A673 (cell line): ENCODE measurements around the gene NR6A1. TPM values are rescaled to one million over a fixed set of nuclear protein-coding genes. Genes with fewer than 3 reads are reported as not detected.

ENCODE experiments used
- BruUV-seq: library from RNA; stranded (reverse); fragments of 400-500 nt; replicated peaks from 2 replicates; lab custom pipeline; 2021; lab: Mats Ljungman, UMichigan
- CTCF ChIA-PET: fragments of 300-600 bp; sonication (Branson Sonifier 250); formaldehyde crosslinking; loops from one replicate; lab custom pipeline; 2022; ENCODE audit warnings: antibody characterized with exemption; lab: Charles Lee
- POLR2A ChIA-PET: fragments of 300-600 bp; sonication (Branson Sonifier 250); formaldehyde crosslinking; loops from one replicate; lab custom pipeline; 2022; ENCODE audit warnings: antibody characterized with exemption; ENCODE audit not compliant: low non-redundant PET; lab: Charles Lee
- DNase-seq: peaks from one replicate; pipeline ENCODE4 v3.0.0-alpha.2; 2015; ENCODE audit warnings: low spot score
- H3K27ac ChIP-seq: fragments of 200-600 bp; sonication (generic); 2 replicates; pipeline ENCODE4 v1.5.1; 2016; ENCODE audit warnings: mixed run types, low read depth, mild to moderate bottlenecking, mixed read lengths, antibody characterized with exemption, low read length; ENCODE audit not compliant: poor library complexity, severe bottlenecking
- H3K27me3 ChIP-seq: fragments of 200-600 bp; sonication (generic); replicated peaks from 2 replicates; pipeline ENCODE4 v1.6.1; 2017; ENCODE audit warnings: mixed run types, low read depth, mild to moderate bottlenecking, mixed read lengths, antibody characterized with exemption, low read length; ENCODE audit not compliant: insufficient read depth, poor library complexity
- H3K36me3 ChIP-seq: fragments of 200-600 bp; sonication (generic); 2 replicates; pipeline ENCODE4 v1.6.1; 2016; ENCODE audit warnings: mixed run types, mild to moderate bottlenecking, mixed read lengths, antibody characterized with exemption, low read length; ENCODE audit not compliant: insufficient read depth, poor library complexity, severe bottlenecking
- H3K4me1 ChIP-seq: fragments of 200-600 bp; sonication (generic); 2 replicates; pipeline ENCODE4 v1.6.1; 2017; ENCODE audit warnings: mixed run types, mild to moderate bottlenecking, mixed read lengths, antibody characterized with exemption, low read length; ENCODE audit not compliant: insufficient read depth, poor library complexity, severe bottlenecking
- H3K4me3 ChIP-seq: fragments of 200-600 bp; sonication (generic); 2 replicates; pipeline ENCODE4 v1.5.1; 2016; ENCODE audit warnings: low read depth, mixed run types, mild to moderate bottlenecking, mixed read lengths, low read length; ENCODE audit not compliant: poor library complexity, severe bottlenecking
- H3K9me3 ChIP-seq: fragments of 200-600 bp; sonication (generic); 2 replicates; pipeline ENCODE4 v1.6.1; 2016; ENCODE audit warnings: mixed run types, low read depth, mild to moderate bottlenecking, mixed read lengths, antibody characterized with exemption, low read length; ENCODE audit not compliant: poor library complexity, severe bottlenecking
- EZH2 ChIP-seq: fragments of 200-600 bp; sonication (generic); IDR thresholded peaks from 2 replicates; pipeline ENCODE4 v1.6.1; 2017; ENCODE audit warnings: borderline replicate concordance, low read depth, mild to moderate bottlenecking, mixed read lengths, antibody characterized with exemption, low read length; ENCODE audit not compliant: poor library complexity, severe bottlenecking
- intact Hi-C: fragments of 100-400 bp; cut with micrococcal nuclease; formaldehyde crosslinking; loops from one replicate; pipeline ENCODE4 v1.10.0; 2022; ENCODE audit not compliant: unreplicated experiment
- total RNA-seq: library from RNA; stranded (reverse); gene quantifications from 2 replicates; pipeline ENCODE4 v1.2.3, GENCODE V29; 2021
- TF ChIP-seq, protein P1 (sequence below): fragments of 300-800, 200-600 bp; sonication (generic); conservative IDR thresholded peaks from 2 replicates; pipeline ENCODE4 v1.5.1; 2017; ENCODE audit warnings: low read depth, mild to moderate bottlenecking, antibody characterized with exemption, low read length, moderate library complexity, mixed read lengths

The NR6A1 gene
- total RNA-seq, 1 experiment from 2014 or later = 5.3 TPM

DNA sequence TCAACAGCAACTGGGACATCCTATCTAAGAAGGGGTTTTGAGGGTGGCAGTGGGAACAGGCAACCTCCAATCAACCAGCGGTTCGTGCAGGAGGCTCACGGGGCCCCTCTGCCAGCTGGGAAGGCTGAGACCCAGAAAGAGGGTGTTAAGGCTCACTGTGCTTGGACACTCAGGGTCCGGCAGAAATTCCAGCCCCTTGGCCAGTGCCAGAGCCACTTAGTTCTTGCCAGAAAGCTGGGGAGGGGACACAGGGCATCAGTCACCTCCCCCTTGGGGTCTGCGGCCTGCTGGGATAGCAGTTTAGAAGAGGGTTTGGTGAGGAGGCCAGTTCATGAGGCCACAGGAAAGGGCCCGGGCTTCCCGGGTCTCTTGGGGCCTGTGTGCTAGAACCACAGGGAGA lies 300.4 kb downstream of the NR6A1 start:
- ChIA-PET POLR2A (no interaction called here), CTCF (no interaction called here)
- no peaks in the 10 kb centered on the region for H3K9me3 ChIP-seq
- TF ChIP-seq, protein P1, sequence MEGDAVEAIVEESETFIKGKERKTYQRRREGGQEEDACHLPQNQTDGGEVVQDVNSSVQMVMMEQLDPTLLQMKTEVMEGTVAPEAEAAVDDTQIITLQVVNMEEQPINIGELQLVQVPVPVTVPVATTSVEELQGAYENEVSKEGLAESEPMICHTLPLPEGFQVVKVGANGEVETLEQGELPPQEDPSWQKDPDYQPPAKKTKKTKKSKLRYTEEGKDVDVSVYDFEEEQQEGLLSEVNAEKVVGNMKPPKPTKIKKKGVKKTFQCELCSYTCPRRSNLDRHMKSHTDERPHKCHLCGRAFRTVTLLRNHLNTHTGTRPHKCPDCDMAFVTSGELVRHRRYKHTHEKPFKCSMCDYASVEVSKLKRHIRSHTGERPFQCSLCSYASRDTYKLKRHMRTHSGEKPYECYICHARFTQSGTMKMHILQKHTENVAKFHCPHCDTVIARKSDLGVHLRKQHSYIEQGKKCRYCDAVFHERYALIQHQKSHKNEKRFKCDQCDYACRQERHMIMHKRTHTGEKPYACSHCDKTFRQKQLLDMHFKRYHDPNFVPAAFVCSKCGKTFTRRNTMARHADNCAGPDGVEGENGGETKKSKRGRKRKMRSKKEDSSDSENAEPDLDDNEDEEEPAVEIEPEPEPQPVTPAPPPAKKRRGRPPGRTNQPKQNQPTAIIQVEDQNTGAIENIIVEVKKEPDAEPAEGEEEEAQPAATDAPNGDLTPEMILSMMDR = no peak
- no peak for TF ChIP-seq EZH2
- H3K27me3 ChIP-seq = no peaks in the 10 kb centered on the region
- no TSS peak for BruUV-seq
- H3K4me3 ChIP-seq = no peak overlapping the region
- no peak for DNase-seq
- no peaks in the 10 kb centered on the region for H3K36me3 ChIP-seq
- H3K27ac ChIP-seq = no peak overlapping the region
- peaks cover 2% of the 10 kb centered on the region for H3K4me1 ChIP-seq
- intact Hi-C loops = no loop called here

DNA sequence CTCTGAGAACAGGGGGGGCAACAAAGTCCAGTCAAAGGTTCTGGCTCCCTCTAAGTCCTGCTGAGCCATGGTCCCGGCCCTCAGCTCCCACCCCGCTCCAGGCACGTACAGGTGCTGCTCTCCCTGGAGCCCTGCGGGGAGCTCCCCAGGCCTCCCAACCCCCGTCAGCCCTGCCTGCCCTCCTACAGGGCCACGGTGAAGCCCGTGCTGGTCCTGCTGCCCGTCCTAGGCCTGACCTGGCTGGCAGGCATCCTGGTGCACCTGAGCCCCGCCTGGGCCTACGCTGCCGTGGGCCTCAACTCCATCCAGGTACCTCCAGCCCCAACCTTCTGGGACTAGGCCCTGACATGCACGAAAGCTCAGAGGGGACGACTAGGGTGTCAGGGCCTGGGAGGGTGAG lies 300.8 kb downstream of the NR6A1 start:
- Histone ChIP-seq H3K9me3 (no peaks in the 10 kb centered on the region), H3K4me3 (no peak overlapping the region), H3K27ac (no peak overlapping the region), H3K27me3 (no peaks in the 10 kb centered on the region), H3K36me3 (no peaks in the 10 kb centered on the region), H3K4me1 (no peaks in the 10 kb centered on the region)
- DNase-seq = no peak
- TF ChIP-seq EZH2 = no peak
- TF ChIP-seq, protein P1 = no peak
- no TSS peak for BruUV-seq
- intact Hi-C loops = no loop called here
- POLR2A ChIA-PET = no interaction called here
- CTCF ChIA-PET = no interaction called here

DNA sequence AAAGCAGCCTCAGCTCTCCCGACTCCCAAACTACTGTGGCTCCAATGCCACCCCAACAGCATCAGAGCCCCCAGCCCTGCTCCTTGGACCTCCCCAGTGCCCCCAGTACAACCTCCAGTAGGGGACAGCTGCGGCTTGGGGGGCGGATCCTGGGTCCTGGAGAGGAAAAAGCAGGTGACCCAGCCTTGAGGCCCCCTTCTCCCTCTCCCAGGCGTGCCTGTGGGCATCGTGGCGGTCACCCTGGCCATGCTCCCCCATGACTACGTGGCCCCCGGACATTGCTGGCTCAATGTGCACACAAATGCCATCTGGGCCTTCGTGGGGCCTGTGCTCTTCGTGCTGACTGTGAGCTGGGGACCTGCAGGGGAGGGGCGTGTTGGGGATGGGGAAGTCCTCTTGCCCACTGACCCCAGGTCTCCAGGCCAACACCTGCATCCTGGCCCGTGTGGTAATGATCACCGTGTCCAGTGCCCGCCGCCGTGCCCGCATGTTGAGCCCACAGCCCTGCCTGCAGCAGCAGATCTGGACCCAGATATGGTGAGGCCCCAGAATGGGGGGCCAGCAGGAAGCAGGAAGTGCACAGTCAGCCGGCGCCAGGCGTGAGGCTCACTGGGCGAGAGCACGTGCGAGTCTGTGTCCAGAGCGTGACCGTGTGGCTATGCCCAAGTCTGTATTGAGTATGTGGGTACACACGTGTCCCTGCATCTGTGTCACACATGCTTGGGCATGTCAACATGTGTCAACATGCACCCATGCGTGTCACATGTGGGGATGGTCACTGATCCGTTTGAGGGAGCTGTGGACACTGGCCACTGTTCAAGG lies 301.9 kb downstream of the NR6A1 start:
- CTCF ChIA-PET = no interaction called here
- Histone ChIP-seq H3K4me3 (no peak overlapping the region), H3K27me3 (no peaks in the 10 kb centered on the region), H3K27ac (no peak overlapping the region), H3K36me3 (no peaks in the 10 kb centered on the region), H3K9me3 (no peaks in the 10 kb centered on the region), H3K4me1 (no peaks in the 10 kb centered on the region)
- POLR2A ChIA-PET = no interaction called here
- TF ChIP-seq, protein P1 = no peak
- TF ChIP-seq EZH2 = no peak
- no TSS peak for BruUV-seq
- intact Hi-C loops = no loop called here
- no peak for DNase-seq
